H9 (cell line): ENCODE measurements around the gene CYBB. TPM values are rescaled to one million over a fixed set of nuclear protein-coding genes. Genes with fewer than 3 reads are reported as not detected.

Experiments
- DNase-seq: peaks from one replicate; pipeline ENCODE4 v3.0.0-alpha.2; 2017
- H2AFZ ChIP-seq: one replicate; pipeline ENCODE4 v1.6.1; 2013; ENCODE audit warnings: mild to moderate bottlenecking, low read length, control low read depth, moderate library complexity
- H2AK5ac ChIP-seq: 2 replicates; pipeline ENCODE4 v1.6.1; 2013; ENCODE audit warnings: low read length, control low read depth, mixed read lengths; ENCODE audit not compliant: insufficient read length
- H2BK120ac ChIP-seq: one replicate; pipeline ENCODE4 v1.6.1; 2013; ENCODE audit warnings: low read depth, mild to moderate bottlenecking, low read length, control low read depth, inconsistent platforms; ENCODE audit not compliant: poor library complexity, severe bottlenecking
- H2BK12ac ChIP-seq: 2 replicates; pipeline ENCODE4 v1.6.1; 2013; ENCODE audit warnings: low read length, control low read depth, mixed read lengths, low read depth; ENCODE audit not compliant: insufficient read length
- H2BK15ac ChIP-seq: 2 replicates; pipeline ENCODE4 v1.6.1; 2013; ENCODE audit warnings: low read depth, low read length, control low read depth
- H2BK20ac ChIP-seq: one replicate; pipeline ENCODE4 v1.6.1; 2013; ENCODE audit warnings: low read depth, mild to moderate bottlenecking, low read length, control low read depth, inconsistent platforms; ENCODE audit not compliant: poor library complexity, severe bottlenecking
- H2BK5ac ChIP-seq: 2 replicates; pipeline ENCODE4 v1.6.1; 2013; ENCODE audit warnings: low read length, control low read depth, mixed read lengths; ENCODE audit not compliant: insufficient read length
- H3K14ac ChIP-seq: 2 replicates; pipeline ENCODE4 v1.6.1; 2013; ENCODE audit warnings: low read length, control low read depth; ENCODE audit not compliant: insufficient read depth
- H3K18ac ChIP-seq: 2 replicates; pipeline ENCODE4 v1.6.1; 2013; ENCODE audit warnings: low read depth, mild to moderate bottlenecking, mixed read lengths, low read length, control low read depth; ENCODE audit not compliant: insufficient read length
- H3K23ac ChIP-seq: 2 replicates; pipeline ENCODE4 v1.6.1; 2013; ENCODE audit warnings: low read length, control low read depth, mixed read lengths, low read depth; ENCODE audit not compliant: insufficient read length
- H3K23me2 ChIP-seq: 2 replicates; pipeline ENCODE4 v1.6.1; 2013; ENCODE audit warnings: low read depth, mild to moderate bottlenecking, mixed read lengths, low read length, control low read depth; ENCODE audit not compliant: insufficient read length, poor library complexity, severe bottlenecking
- H3K27ac ChIP-seq: 2 replicates; pipeline ENCODE4 v1.5.1; 2013; ENCODE audit warnings: low read length, control low read depth, mixed read lengths, low read depth; ENCODE audit not compliant: insufficient read length
- H3K27me3 ChIP-seq: 2 replicates; pipeline ENCODE4 v1.6.1; 2013; ENCODE audit warnings: low read length, control low read depth, inconsistent platforms; ENCODE audit not compliant: insufficient read depth
- H3K4ac ChIP-seq: 2 replicates; pipeline ENCODE4 v1.6.1; 2013; ENCODE audit warnings: low read depth, mild to moderate bottlenecking, control low read depth, inconsistent platforms, low read length, moderate library complexity
- H3K4me1 ChIP-seq: 2 replicates; pipeline ENCODE4 v1.6.1; 2013; ENCODE audit warnings: low read length, control low read depth, inconsistent platforms; ENCODE audit not compliant: insufficient read depth
- H3K4me2 ChIP-seq: 2 replicates; pipeline ENCODE4 v1.6.1; 2013; ENCODE audit warnings: low read length, control low read depth, mixed read lengths; ENCODE audit not compliant: insufficient read length, insufficient read depth
- H3K56ac ChIP-seq: 2 replicates; pipeline ENCODE4 v1.6.1; 2013; ENCODE audit warnings: low read depth, mild to moderate bottlenecking, mixed read lengths, low read length, control low read depth; ENCODE audit not compliant: insufficient read length
- H3K79me1 ChIP-seq: 2 replicates; pipeline ENCODE4 v1.6.1; 2013; ENCODE audit warnings: low read depth, mild to moderate bottlenecking, moderate library complexity, low read length, control low read depth, inconsistent platforms; ENCODE audit not compliant: insufficient read depth, poor library complexity, severe bottlenecking
- H3K79me2 ChIP-seq: 2 replicates; pipeline ENCODE4 v1.6.1; 2013; ENCODE audit warnings: low read length, control low read depth, inconsistent platforms; ENCODE audit not compliant: insufficient read depth
- H3K9ac ChIP-seq: 2 replicates; pipeline ENCODE4 v1.6.1; 2013; ENCODE audit warnings: low read length, control low read depth, mixed read lengths; ENCODE audit not compliant: insufficient read length; ENCODE audit errors: extremely low read depth
- H3K9me3 ChIP-seq: one replicate; pipeline ENCODE4 v1.6.1; 2013; ENCODE audit warnings: low read depth, low read length, inconsistent platforms; ENCODE audit not compliant: control insufficient read depth
- H3T11ph ChIP-seq: one replicate; pipeline ENCODE4 v1.6.1; 2013; ENCODE audit warnings: mild to moderate bottlenecking, low read length, control low read depth, inconsistent platforms
- H4K20me1 ChIP-seq: one replicate; pipeline ENCODE4 v1.6.1; 2013; ENCODE audit not compliant: control insufficient read depth, insufficient read length, insufficient read depth
- H4K5ac ChIP-seq: 2 replicates; pipeline ENCODE4 v1.6.1; 2013; ENCODE audit warnings: low read depth, mild to moderate bottlenecking, mixed read lengths, low read length, control low read depth; ENCODE audit not compliant: insufficient read length
- H4K8ac ChIP-seq: replicated peaks from 2 replicates; pipeline ENCODE4 v1.6.1; 2013; ENCODE audit warnings: low read length, control low read depth, mixed read lengths, low read depth; ENCODE audit not compliant: insufficient read length
- H4K91ac ChIP-seq: 2 replicates; pipeline ENCODE4 v1.6.1; 2013; ENCODE audit warnings: low read depth, mild to moderate bottlenecking, moderate library complexity, mixed read lengths, low read length, control low read depth; ENCODE audit not compliant: insufficient read length
- H3K27ac Mint-ChIP-seq, 3 experiments: 2 replicates in 2 of 3; 3 replicates in 1 of 3; pipeline ENCODE4 v1.8.0; 2020 to 2021; ENCODE audit warnings: mixed read lengths in 3 of 3, mild to moderate bottlenecking in 1 of 3, moderate library complexity in 1 of 3
- H3K27me3 Mint-ChIP-seq: 2 replicates; pipeline ENCODE4 v1.8.0; 2021; ENCODE audit warnings: low read depth, mild to moderate bottlenecking, moderate library complexity, mixed read lengths
- H3K36me3 Mint-ChIP-seq, 3 experiments: 2 replicates in 2 of 3; 3 replicates in 1 of 3; pipeline ENCODE4 v1.8.0; 2020 to 2021; ENCODE audit warnings: low read depth in 3 of 3, mixed read lengths in 3 of 3; ENCODE audit not compliant: insufficient read depth in 1 of 3
- H3K4me1 Mint-ChIP-seq, 2 experiments: 2 replicates each; pipeline ENCODE4 v1.8.0; 2020; ENCODE audit warnings: mixed read lengths in 2 of 2
- H3K4me3 Mint-ChIP-seq, 2 experiments: 2 replicates in 1 of 2; 3 replicates in 1 of 2; pipeline ENCODE4 v1.8.0; 2020 to 2021; ENCODE audit warnings: mild to moderate bottlenecking in 2 of 2, mixed read lengths in 2 of 2, moderate library complexity in 1 of 2
- H3K9me3 Mint-ChIP-seq, 2 experiments: 2 replicates in 1 of 2; 3 replicates in 1 of 2; pipeline ENCODE4 v1.8.0; 2020; ENCODE audit warnings: mild to moderate bottlenecking in 2 of 2, mixed read lengths in 2 of 2, moderate library complexity in 1 of 2
- WGBS: extraction: QIAGEN DNeasy Blood & Tissue Kit; methylation state at CpG from one replicate; pipeline ENCODE4 v1.1.7; 2013; ENCODE audit warnings: missing lambda C conversion rate, low lambda C conversion rate, mixed read lengths; ENCODE audit not compliant: insufficient read length; ENCODE audit errors: extremely low coverage; 5-methylcytosine and 5-hydroxymethylcytosine counted together
- total RNA-seq: library from RNA; stranded (reverse); gene quantifications from 2 replicates; pipeline ENCODE4 v1.2.1, GENCODE V29; 2021
- TF ChIP-seq, protein P1 (sequence below): fragments of 200-600 bp; sonication (generic); conservative IDR thresholded peaks from 3 replicates; pipeline ENCODE4 v1.8.0; 2021; ENCODE audit warnings: antibody characterized with exemption, mild to moderate bottlenecking

The CYBB gene
- total RNA-seq, 1 experiment from 2014 or later: 0.07 TPM

- Mint-ChIP-seq H3K27ac (no peak overlapping the region), H3K36me3 (no peaks in the 10 kb centered on the region), H3K4me1 (no peaks in the 10 kb centered on the region), H3K9me3 (peaks cover 64 to 75% of the 10 kb centered on the region in 2 experiments), H3K27me3 (no peaks in the 10 kb centered on the region; the same call in 1 of the 2 replicates), H3K4me3 (no peak overlapping the region)
- no peak overlapping the region for H2BK120ac ChIP-seq
- H4K20me1 ChIP-seq: no peaks in the 10 kb centered on the region
- H3K9me3 ChIP-seq: peaks cover 1% of the 10 kb centered on the region
- no peak overlapping the region for H2AK5ac ChIP-seq
- no peak overlapping the region for H2BK12ac ChIP-seq
- no peaks in the 10 kb centered on the region for H3K79me1 ChIP-seq
- H3K79me2 ChIP-seq: no peaks in the 10 kb centered on the region
- no peak overlapping the region for H3K4ac ChIP-seq
- H4K91ac ChIP-seq: no peak overlapping the region
- H3K14ac ChIP-seq: no peak overlapping the region
- H3K27me3 ChIP-seq: no peaks in the 10 kb centered on the region
- no peak overlapping the region for H2AFZ ChIP-seq
- no peak overlapping the region for H3K23ac ChIP-seq
- H3T11ph ChIP-seq: no peak overlapping the region
- H2BK20ac ChIP-seq: no peak overlapping the region
- no peak overlapping the region for H4K5ac ChIP-seq
- no peak overlapping the region for H2BK15ac ChIP-seq
- H4K8ac ChIP-seq: no peak overlapping the region
- H3K4me2 ChIP-seq: no peak overlapping the region
- H3K18ac ChIP-seq: no peak overlapping the region
- WGBS: no CpG with 5 or more reads among the region's 3 CpGs
- no peaks in the 10 kb centered on the region for H3K23me2 ChIP-seq
- no peak overlapping the region for H2BK5ac ChIP-seq
- no peak overlapping the region for H3K9ac ChIP-seq
- peak; percentile 25 for DNase-seq
- no peak overlapping the region for H3K56ac ChIP-seq
- no peak overlapping the region for H3K27ac ChIP-seq
- TF ChIP-seq, protein P1, sequence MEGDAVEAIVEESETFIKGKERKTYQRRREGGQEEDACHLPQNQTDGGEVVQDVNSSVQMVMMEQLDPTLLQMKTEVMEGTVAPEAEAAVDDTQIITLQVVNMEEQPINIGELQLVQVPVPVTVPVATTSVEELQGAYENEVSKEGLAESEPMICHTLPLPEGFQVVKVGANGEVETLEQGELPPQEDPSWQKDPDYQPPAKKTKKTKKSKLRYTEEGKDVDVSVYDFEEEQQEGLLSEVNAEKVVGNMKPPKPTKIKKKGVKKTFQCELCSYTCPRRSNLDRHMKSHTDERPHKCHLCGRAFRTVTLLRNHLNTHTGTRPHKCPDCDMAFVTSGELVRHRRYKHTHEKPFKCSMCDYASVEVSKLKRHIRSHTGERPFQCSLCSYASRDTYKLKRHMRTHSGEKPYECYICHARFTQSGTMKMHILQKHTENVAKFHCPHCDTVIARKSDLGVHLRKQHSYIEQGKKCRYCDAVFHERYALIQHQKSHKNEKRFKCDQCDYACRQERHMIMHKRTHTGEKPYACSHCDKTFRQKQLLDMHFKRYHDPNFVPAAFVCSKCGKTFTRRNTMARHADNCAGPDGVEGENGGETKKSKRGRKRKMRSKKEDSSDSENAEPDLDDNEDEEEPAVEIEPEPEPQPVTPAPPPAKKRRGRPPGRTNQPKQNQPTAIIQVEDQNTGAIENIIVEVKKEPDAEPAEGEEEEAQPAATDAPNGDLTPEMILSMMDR: peak; percentile 81
- H3K4me1 ChIP-seq: no peaks in the 10 kb centered on the region
Observed at GRCh38 chrX:37825215-37825842, 45.5 kb downstream of the CYBB start.
